ENCODE data around the gene PRELID2.

PRELID2 gene

GRCh38 chr5:145780982-145781381, 54.2 kb downstream of the PRELID2 start:
- Histone ChIP-seq H3K27me3 (replicated peaks; ENCODE audit: control insufficient read depth, insufficient read depth, low read length) (no peaks in the 10 kb centered on the region), H3K4me3 (replicated peaks; ENCODE audit: low read depth, low read length) (no peak overlapping the region), H3K36me3 (ENCODE audit: control insufficient read depth, insufficient read depth, low read length) (no peaks in the 10 kb centered on the region)
- no peak for DNase-seq (ENCODE audit: extremely low read depth, insufficient read length)
- TF ChIP-seq CTCF (IDR thresholded peaks at IDR 0.05; ENCODE audit: insufficient read depth, low read length, poor library complexity, severe bottlenecking), result no peak

GRCh38 chr5:145778144-145778900, 56.8 kb downstream of the PRELID2 start:
- Histone ChIP-seq H3K4me3 (replicated peaks; ENCODE audit: low read depth, low read length) (no peak overlapping the region), H3K36me3 (ENCODE audit: control insufficient read depth, insufficient read depth, low read length) (no peaks in the 10 kb centered on the region), H3K27me3 (replicated peaks; ENCODE audit: control insufficient read depth, insufficient read depth, low read length) (no peaks in the 10 kb centered on the region)
- no peak for DNase-seq (ENCODE audit: extremely low read depth, insufficient read length)
- no peak for TF ChIP-seq CTCF (IDR thresholded peaks at IDR 0.05; ENCODE audit: insufficient read depth, low read length, poor library complexity, severe bottlenecking)

- no peaks in the 10 kb centered on the region for H3K27me3 ChIP-seq (replicated peaks; ENCODE audit: control insufficient read depth, insufficient read depth, low read length)
- H3K4me3 ChIP-seq (replicated peaks; ENCODE audit: low read depth, low read length), result no peak overlapping the region
- H3K36me3 ChIP-seq (ENCODE audit: control insufficient read depth, insufficient read depth, low read length), result no peaks in the 10 kb centered on the region
- TF ChIP-seq CTCF (IDR thresholded peaks at IDR 0.05; ENCODE audit: insufficient read depth, low read length, poor library complexity, severe bottlenecking), result no peak
- no peak for DNase-seq (ENCODE audit: extremely low read depth, insufficient read length)
Observed at GRCh38 chr5:145777445-145778063, 57.6 kb downstream of the PRELID2 start.

GRCh38 chr5:145776886-145777285, 58.3 kb downstream of the PRELID2 start:
- Histone ChIP-seq H3K27me3 (replicated peaks; ENCODE audit: control insufficient read depth, insufficient read depth, low read length) (no peaks in the 10 kb centered on the region), H3K36me3 (ENCODE audit: control insufficient read depth, insufficient read depth, low read length) (no peaks in the 10 kb centered on the region), H3K4me3 (replicated peaks; ENCODE audit: low read depth, low read length) (no peak overlapping the region)
- no peak for DNase-seq (ENCODE audit: extremely low read depth, insufficient read length)
- TF ChIP-seq CTCF (IDR thresholded peaks at IDR 0.05; ENCODE audit: insufficient read depth, low read length, poor library complexity, severe bottlenecking), result no peak

- no peak overlapping the region for H3K4me3 ChIP-seq (replicated peaks; ENCODE audit: low read depth, low read length)
- H3K27me3 ChIP-seq (replicated peaks; ENCODE audit: control insufficient read depth, insufficient read depth, low read length), result no peaks in the 10 kb centered on the region
- no peak for DNase-seq (ENCODE audit: extremely low read depth, insufficient read length)
- no peaks in the 10 kb centered on the region for H3K36me3 ChIP-seq (ENCODE audit: control insufficient read depth, insufficient read depth, low read length)
- no peak for TF ChIP-seq CTCF (IDR thresholded peaks at IDR 0.05; ENCODE audit: insufficient read depth, low read length, poor library complexity, severe bottlenecking)
Observed at GRCh38 chr5:145775893-145776444, 59.2 kb downstream of the PRELID2 start.
